ENCODE results near the gene PHACTR2. TPM values are rescaled to one million over a fixed set of nuclear protein-coding genes. Genes with fewer than 3 reads are reported as not detected.

Gene PHACTR2
- total RNA-seq, 2 donors from 2014 or later: 17.9 to 35.6 TPM

DNA sequence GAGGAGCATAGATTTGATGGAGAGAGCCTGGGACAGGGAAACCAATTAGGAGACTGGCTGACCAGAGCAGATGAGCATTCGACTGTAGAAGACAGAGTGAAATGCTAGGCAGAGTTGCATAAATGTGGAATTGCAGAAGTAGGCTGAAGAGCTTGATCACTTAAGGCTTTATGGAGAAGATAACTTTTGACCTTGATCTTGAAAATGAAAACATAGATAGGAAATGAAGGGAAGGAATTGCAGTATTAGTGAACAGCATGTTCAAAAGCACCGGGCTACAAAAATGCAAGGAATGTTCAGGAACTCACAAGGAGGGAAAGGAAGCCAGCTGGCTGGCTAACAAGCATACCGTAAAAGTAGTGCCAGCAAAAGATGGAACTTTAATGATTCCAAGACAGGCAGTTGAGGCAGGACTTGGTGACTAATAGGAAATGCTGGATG is 144.8 kb downstream of the PHACTR2 start:
- WGBS, 2 donors: 41 to 58% methylated on average over 3 of the region's 3 CpGs
- no peaks in the 10 kb centered on the region for H3K27me3 ChIP-seq
- H3K36me3 ChIP-seq (replicated peaks in 1 of 2; ENCODE audit: insufficient read depth in 1 of 2, low read depth in 2 of 2): no peaks in the 10 kb centered on the region
- H3K27ac ChIP-seq: no peak overlapping the region
- DNase-seq: no peak
- no peak overlapping the region for H3K4me3 ChIP-seq
- no peak for ATAC-seq
- no peaks in the 10 kb centered on the region for H3K9me3 ChIP-seq
- TF ChIP-seq, protein P1, sequence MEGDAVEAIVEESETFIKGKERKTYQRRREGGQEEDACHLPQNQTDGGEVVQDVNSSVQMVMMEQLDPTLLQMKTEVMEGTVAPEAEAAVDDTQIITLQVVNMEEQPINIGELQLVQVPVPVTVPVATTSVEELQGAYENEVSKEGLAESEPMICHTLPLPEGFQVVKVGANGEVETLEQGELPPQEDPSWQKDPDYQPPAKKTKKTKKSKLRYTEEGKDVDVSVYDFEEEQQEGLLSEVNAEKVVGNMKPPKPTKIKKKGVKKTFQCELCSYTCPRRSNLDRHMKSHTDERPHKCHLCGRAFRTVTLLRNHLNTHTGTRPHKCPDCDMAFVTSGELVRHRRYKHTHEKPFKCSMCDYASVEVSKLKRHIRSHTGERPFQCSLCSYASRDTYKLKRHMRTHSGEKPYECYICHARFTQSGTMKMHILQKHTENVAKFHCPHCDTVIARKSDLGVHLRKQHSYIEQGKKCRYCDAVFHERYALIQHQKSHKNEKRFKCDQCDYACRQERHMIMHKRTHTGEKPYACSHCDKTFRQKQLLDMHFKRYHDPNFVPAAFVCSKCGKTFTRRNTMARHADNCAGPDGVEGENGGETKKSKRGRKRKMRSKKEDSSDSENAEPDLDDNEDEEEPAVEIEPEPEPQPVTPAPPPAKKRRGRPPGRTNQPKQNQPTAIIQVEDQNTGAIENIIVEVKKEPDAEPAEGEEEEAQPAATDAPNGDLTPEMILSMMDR (IDR thresholded peaks at IDR 0.05): no peak
- no peak for TF ChIP-seq POLR2A (IDR thresholded peaks at IDR 0.05)
- intact Hi-C loops (cut with DNase I): no loop called here
- no peaks in the 10 kb centered on the region for H3K4me1 ChIP-seq

DNA sequence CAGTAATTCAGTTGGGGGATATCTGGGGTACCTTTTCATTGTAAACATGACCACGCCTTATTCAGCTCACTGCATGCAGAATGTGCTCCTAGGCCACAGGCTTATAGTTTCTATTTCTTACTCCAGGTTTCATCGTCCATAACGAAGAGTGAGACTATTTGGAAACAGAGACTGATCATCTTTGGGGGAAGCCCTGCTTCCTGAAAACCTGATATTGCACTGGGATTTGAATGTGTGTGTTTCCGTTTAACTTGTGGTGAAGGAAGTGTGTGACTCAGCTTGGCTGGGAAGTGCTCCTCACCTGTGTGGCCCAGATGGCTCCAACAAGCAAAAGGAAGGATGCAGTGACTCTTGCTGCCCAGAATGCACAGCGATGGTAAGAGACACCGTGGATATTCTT is 145.8 kb downstream of the PHACTR2 start:
- TF ChIP-seq, protein P1 (IDR thresholded peaks at IDR 0.05): no peak
- no peak for TF ChIP-seq POLR2A (IDR thresholded peaks at IDR 0.05)
- DNase-seq (no peak), ATAC-seq (no peak)
- H3K4me3 ChIP-seq: no peak overlapping the region
- no peaks in the 10 kb centered on the region for H3K36me3 ChIP-seq (replicated peaks in 1 of 2; ENCODE audit: insufficient read depth in 1 of 2, low read depth in 2 of 2)
- H3K27ac ChIP-seq: no peak overlapping the region
- H3K9me3 ChIP-seq: no peaks in the 10 kb centered on the region
- intact Hi-C loops (cut with DNase I): no loop called here
- 84 to 88% methylated on average over 6 of the region's 6 CpGs for WGBS, 2 donors
- no peaks in the 10 kb centered on the region for H3K27me3 ChIP-seq
- no peaks in the 10 kb centered on the region for H3K4me1 ChIP-seq

DNA sequence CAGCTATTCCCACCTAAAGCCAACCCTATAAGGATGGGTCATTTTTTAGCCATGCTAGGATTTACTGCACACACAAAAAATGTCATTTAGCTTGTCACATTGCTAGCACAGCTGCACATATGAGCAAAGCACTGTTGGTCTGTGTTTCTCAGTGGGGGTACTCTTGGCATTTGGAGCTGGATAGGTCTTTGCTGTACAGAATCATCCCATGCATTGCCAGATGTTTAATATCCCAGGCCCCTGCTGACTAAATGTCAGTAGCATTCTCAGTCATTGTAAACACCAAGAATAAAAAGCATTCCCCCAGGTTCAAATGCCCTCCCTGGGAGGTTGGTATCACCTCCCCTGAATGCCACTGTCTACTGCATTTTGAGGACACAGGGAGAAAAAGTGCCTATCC is 150.8 kb downstream of the PHACTR2 start:
- no peak for DNase-seq
- no peak for ATAC-seq
- H3K27me3 ChIP-seq: no peaks in the 10 kb centered on the region
- H3K4me1 ChIP-seq: no peaks in the 10 kb centered on the region
- H3K4me3 ChIP-seq: no peak overlapping the region
- TF ChIP-seq, protein P1 (IDR thresholded peaks at IDR 0.05): no peak
- TF ChIP-seq POLR2A (IDR thresholded peaks at IDR 0.05): no peak
- intact Hi-C loops (cut with DNase I): no loop called here
- no peaks in the 10 kb centered on the region for H3K36me3 ChIP-seq (replicated peaks in 1 of 2; ENCODE audit: insufficient read depth in 1 of 2, low read depth in 2 of 2)
- no peak overlapping the region for H3K27ac ChIP-seq
- no peaks in the 10 kb centered on the region for H3K9me3 ChIP-seq

DNA sequence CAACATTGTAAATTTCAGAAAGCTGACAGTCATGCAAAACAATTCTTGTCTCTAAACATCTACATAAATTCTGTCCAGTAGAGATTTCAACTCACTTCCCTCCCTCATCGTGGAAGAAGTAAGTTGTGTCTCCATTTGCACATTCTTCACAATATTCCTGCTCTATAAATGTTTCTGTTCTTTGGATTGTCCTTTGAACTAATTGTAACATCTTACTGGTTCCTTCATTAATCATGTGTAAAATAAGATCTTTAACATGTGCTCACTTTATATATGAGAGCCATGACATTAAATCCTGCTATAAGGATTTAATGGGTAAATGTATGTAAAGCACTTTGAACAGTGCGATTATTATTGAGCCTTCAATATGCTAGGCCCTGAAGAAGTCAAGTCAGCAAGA is 158.4 kb downstream of the PHACTR2 start:
- no peaks in the 10 kb centered on the region for H3K4me1 ChIP-seq
- DNase-seq: no peak
- intact Hi-C loops (cut with DNase I): no loop called here
- WGBS, 2 donors: 90% methylated on average over 2 of the region's 2 CpGs
- H3K27me3 ChIP-seq: no peaks in the 10 kb centered on the region
- no peak overlapping the region for H3K27ac ChIP-seq
- no peak for ATAC-seq
- H3K9me3 ChIP-seq: no peaks in the 10 kb centered on the region
- no peaks in the 10 kb centered on the region for H3K36me3 ChIP-seq (replicated peaks in 1 of 2; ENCODE audit: insufficient read depth in 1 of 2, low read depth in 2 of 2)
- H3K4me3 ChIP-seq: no peak overlapping the region
- no peak for TF ChIP-seq POLR2A (IDR thresholded peaks at IDR 0.05)
- TF ChIP-seq, protein P1 (IDR thresholded peaks at IDR 0.05): no peak

DNA sequence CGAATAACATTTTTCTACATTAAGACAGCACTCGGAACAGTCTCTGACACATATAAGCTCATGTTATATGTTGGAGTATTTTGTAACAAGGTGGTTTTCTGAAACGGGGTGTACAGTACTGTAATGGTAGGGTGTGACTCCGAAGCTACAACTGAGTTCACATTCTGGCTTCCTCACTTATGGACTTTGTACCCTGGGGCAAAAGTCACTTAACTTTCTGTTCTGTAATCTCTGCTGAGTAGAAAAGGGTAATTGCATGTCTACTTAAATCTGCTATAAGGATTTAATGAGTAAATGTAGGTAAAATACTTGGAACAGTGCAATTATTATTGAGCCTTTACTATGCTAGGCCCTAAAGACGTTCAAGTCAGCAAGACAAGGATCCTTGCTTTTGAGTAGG is 160.6 kb downstream of the PHACTR2 start:
- DNase-seq (no peak), ATAC-seq (no peak)
- Histone ChIP-seq H3K27me3 (no peaks in the 10 kb centered on the region), H3K27ac (no peak overlapping the region), H3K4me3 (no peak overlapping the region), H3K9me3 (no peaks in the 10 kb centered on the region), H3K4me1 (no peaks in the 10 kb centered on the region), H3K36me3 (replicated peaks in 1 of 2; ENCODE audit: insufficient read depth in 1 of 2, low read depth in 2 of 2) (no peaks in the 10 kb centered on the region)
- 54 to 57% methylated on average over 5 of the region's 5 CpGs for WGBS, 2 donors
- intact Hi-C loops (cut with DNase I): no loop called here
- TF ChIP-seq POLR2A (IDR thresholded peaks at IDR 0.05): no peak

Data from body of pancreas (tissue), 4 donors.